GM10248 (cell line): ENCODE results near the gene KLRC1.
"Not testable (repeated sequence)": the region's sequence is repeated elsewhere in the genome, so short reads cannot be mapped to it uniquely, and the experiment has no call there.

Experiments
- CTCF ChIA-PET: fragments of 300-600 bp; sonication (Branson Sonifier 250); formaldehyde crosslinking; extraction: SDS; loops from one replicate; lab custom pipeline; 2021; ENCODE audit warnings: antibody characterized with exemption; lab: Yijun Ruan, JAX
- POLR2A ChIA-PET: fragments of 350-650 bp; sonication (Branson Sonifier 250); formaldehyde crosslinking; extraction: SDS; loops from one replicate; lab custom pipeline; 2020; ENCODE audit warnings: antibody characterized with exemption; lab: Yijun Ruan, JAX
- DNase-seq: peaks from one replicate; pipeline ENCODE4 v3.0.0; 2012; ENCODE audit errors: extremely low spot score
- TF ChIP-seq, protein P1 (sequence below): IDR thresholded peaks from 2 replicates; pipeline ENCODE4 v1.5.1; 2012; ENCODE audit warnings: mild to moderate bottlenecking, low read depth; ENCODE audit errors: extremely low read depth, missing control alignments, control extremely low read depth

KLRC1 gene

DNA sequence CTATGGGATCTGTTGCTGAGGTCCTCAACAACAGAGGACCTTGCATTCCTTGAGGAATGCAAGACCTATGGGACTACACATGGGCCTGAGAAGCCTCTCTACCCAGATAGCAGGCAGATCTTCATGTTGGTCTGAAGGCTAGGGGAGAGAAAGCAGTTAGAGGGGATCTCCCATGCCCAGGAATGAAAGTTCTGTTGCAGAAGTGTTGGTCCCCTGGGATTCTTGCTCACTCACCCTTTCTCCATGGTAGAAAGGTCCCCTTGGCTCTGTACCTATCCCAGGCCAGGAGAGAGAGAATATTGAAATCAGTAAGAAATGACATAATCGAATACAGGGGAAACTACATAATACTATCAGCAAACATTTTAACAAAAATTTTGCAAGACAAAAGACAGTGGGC is 16.5 kb upstream of the KLRC1 start:
- POLR2A ChIA-PET = no interaction called here
- TF ChIP-seq, protein P1, sequence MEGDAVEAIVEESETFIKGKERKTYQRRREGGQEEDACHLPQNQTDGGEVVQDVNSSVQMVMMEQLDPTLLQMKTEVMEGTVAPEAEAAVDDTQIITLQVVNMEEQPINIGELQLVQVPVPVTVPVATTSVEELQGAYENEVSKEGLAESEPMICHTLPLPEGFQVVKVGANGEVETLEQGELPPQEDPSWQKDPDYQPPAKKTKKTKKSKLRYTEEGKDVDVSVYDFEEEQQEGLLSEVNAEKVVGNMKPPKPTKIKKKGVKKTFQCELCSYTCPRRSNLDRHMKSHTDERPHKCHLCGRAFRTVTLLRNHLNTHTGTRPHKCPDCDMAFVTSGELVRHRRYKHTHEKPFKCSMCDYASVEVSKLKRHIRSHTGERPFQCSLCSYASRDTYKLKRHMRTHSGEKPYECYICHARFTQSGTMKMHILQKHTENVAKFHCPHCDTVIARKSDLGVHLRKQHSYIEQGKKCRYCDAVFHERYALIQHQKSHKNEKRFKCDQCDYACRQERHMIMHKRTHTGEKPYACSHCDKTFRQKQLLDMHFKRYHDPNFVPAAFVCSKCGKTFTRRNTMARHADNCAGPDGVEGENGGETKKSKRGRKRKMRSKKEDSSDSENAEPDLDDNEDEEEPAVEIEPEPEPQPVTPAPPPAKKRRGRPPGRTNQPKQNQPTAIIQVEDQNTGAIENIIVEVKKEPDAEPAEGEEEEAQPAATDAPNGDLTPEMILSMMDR = no peak

DNA sequence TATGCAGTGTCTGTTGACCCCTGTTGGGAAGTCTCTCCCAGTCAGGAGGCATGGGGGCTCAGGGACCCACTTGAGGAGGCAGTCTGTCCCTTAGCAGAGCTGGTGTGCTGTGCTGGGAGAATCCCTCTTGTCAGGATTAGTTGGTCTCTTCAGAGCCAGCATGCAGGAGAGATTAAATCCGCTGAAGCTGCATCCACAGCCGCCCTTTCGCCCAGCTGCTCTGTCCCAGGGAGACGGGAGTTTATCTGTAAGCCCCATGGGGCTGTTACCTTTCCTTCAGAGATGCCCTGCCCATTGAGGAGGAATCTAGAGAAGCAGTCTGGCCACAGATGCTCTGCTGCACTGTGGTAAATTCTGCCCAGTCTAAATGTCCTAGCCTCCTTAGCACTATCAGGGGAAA is 13.1 kb upstream of the KLRC1 start:
- ChIA-PET CTCF (no interaction called here), POLR2A (no interaction called here)
- TF ChIP-seq, protein P1 = no peak
- DNase-seq = no peak

More for the DNA sequence above, 16.5 kb upstream of the KLRC1 start:
- CTCF ChIA-PET = no interaction called here
- DNase-seq = peak; percentile 6

DNA sequence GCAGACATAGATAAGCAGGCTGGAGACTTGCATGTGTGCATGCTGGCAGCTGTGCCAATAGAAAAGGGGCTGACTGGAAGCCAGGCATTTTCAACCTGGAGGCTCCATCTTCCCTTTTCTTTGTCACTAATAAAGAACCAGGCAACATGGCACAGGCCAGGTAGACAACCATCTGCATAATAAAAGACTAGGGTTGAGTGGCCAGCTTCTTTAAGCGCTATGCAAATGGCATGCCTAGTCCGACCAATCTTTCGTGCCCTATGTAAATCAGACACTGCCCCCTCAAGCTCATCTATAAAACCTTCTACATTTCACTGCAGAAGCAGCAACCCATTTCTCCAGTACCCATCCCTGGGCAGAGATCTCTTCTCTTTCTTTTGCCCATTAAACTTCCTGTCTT is 4.6 kb upstream of the KLRC1 start:
- ChIA-PET POLR2A (no interaction called here), CTCF (no interaction called here)
- TF ChIP-seq, protein P1 = no peak
- no peak for DNase-seq

- ChIA-PET CTCF (no interaction called here), POLR2A (no interaction called here)
- DNase-seq = no peak
- TF ChIP-seq, protein P1 = no peak
Observed at GRCh38 chr12:10456856-10457255, 3.7 kb upstream of the KLRC1 start.

DNA sequence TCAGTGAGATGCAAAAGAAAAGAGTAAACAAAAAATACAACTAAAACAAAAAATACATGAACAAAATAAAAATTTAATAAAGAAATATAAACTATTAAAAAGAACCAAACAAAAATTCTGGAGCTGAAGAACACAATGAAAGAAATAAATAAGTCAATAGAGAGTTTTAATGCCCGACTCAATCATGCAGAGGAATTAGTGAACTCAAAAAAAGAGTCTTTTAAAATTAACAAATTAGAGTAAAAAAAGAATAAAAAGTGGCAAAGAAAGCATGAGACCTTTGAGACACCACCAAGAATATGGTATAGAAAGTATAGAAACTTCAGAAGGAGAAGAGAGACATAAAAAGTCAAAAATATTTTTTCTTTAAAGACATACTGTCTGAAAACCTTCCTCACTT is 2.6 kb upstream of the KLRC1 start:
- POLR2A ChIA-PET = no interaction called here
- TF ChIP-seq, protein P1 = no peak
- CTCF ChIA-PET = no interaction called here
- DNase-seq = no peak

GRCh38 chr12:10454531-10454930 is 1.4 kb upstream of the KLRC1 start:
- ChIA-PET POLR2A (no interaction called here), CTCF (no interaction called here)
- TF ChIP-seq, protein P1 = no peak
- no peak for DNase-seq

DNA sequence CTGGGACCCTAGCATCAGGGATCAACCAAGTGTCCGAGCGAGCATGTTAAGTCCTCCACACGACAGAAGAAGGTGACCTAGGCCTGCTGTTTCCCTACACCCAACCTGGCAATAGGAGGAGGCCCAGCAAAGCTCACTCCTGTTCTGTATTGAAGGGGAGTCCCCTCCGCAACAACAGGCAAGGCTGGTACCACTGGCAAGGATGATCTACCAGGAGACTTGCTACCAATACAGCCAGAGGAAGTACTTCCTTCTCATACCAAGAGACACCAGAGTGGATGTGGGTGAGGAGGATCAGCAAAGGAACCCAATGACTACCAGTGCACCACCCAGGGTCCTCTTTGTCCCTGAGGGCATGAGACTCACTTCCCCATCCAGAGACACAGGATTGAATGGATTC is 4.9 kb downstream of the KLRC1 start:
- CTCF ChIA-PET = no interaction called here
- POLR2A ChIA-PET = no interaction called here
- TF ChIP-seq, protein P1 = no peak
- DNase-seq = no peak

- CTCF ChIA-PET, POLR2A ChIA-PET, DNase-seq: not testable (repeated sequence)
Observed at GRCh38 chr12:10446052-10446451, 7.1 kb downstream of the KLRC1 start.

DNA sequence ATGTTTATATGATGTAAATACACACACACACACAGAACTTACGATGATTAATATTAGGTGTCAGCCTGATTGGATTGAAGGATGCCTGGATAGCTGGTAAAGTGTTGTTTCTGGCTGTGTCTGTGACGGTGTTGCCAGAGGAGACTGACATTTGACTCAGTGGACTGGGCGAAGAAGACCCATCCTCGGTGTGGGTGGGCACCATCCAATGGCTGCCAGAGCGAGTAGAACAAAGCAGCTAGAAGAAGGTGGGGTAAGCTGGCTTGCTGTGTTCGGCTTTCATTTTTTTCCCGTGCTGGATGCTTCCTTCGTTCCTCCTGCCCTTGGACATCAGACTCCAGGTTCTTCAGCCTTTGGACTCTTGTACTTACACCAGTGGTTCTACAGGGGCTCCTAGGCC is 12.0 kb downstream of the KLRC1 start:
- CTCF ChIA-PET, DNase-seq, POLR2A ChIA-PET: not testable (repeated sequence)

DNA sequence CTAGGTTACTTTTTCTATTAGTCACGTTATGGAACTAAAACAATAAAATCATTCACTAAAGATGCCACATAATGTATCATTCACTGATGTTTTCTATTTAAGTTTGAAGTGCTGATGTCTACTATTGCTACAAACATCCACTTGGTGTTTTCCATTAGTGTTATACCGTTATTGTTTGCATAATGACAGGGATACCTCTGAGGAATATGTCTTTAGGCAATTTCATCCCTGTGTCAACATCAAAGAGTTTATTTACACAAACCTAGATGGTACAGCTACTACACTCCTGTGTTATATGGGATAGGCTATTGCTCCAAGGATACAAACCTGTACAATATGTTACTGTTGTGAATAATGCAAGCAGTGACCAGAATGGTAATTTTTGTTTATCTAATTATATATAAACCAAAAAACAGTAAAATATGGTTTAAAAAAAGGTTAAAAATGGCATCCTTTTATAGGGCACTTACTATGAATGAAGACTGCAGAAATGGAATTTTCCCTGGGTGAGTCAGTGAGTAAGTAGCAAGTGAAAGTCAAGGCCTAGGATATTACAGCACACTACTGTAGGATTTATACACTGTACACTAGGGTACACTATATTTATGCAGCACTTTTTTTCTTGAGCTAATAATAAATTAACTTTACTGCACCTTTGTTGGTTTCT is 13.4 kb downstream of the KLRC1 start:
- POLR2A ChIA-PET, DNase-seq, CTCF ChIA-PET: not testable (repeated sequence)
